Measurements from ENCODE around the gene PRADC1. TPM values are rescaled to one million over a fixed set of nuclear protein-coding genes. Genes with fewer than 3 reads are reported as not detected.

Gene PRADC1
- total RNA-seq, 2 donors from 2014 or later: 11.7 to 21.4 TPM

DNA sequence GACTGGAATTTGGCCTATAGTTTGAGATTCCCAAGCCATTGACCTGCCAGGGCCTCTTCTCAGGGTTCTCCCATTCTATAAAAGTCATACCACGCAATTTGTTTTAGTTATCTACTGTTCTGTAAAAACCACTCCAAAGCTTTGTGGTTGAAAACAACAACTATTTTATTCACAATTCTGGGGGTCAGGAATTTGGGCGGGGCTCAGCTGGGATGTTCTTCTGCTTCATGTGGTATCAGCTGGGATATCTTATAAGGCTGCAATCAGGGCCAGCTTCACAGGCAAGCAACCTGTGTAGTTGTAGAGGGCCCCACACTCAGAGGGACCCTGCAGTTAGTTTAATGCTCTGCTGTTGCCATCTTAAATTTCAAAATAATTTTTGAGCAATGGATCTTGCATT, 47.1 kb downstream of the PRADC1 start:
- no peak overlapping the region for H3K4me3 ChIP-seq
- no peak for ATAC-seq
- H3K36me3 ChIP-seq (replicated peaks in 1 of 2; ENCODE audit: insufficient read depth in 1 of 2, low read depth in 2 of 2): no peaks in the 10 kb centered on the region
- TF ChIP-seq POLR2A (IDR thresholded peaks at IDR 0.05): no peak
- TF ChIP-seq, protein P1, sequence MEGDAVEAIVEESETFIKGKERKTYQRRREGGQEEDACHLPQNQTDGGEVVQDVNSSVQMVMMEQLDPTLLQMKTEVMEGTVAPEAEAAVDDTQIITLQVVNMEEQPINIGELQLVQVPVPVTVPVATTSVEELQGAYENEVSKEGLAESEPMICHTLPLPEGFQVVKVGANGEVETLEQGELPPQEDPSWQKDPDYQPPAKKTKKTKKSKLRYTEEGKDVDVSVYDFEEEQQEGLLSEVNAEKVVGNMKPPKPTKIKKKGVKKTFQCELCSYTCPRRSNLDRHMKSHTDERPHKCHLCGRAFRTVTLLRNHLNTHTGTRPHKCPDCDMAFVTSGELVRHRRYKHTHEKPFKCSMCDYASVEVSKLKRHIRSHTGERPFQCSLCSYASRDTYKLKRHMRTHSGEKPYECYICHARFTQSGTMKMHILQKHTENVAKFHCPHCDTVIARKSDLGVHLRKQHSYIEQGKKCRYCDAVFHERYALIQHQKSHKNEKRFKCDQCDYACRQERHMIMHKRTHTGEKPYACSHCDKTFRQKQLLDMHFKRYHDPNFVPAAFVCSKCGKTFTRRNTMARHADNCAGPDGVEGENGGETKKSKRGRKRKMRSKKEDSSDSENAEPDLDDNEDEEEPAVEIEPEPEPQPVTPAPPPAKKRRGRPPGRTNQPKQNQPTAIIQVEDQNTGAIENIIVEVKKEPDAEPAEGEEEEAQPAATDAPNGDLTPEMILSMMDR (IDR thresholded peaks at IDR 0.05): no peak
- H3K9me3 ChIP-seq: no peaks in the 10 kb centered on the region
- 82 to 84% methylated on average over 2 of the region's 2 CpGs for WGBS, 2 donors
- H3K27ac ChIP-seq: no peak overlapping the region
- H3K4me1 ChIP-seq: no peaks in the 10 kb centered on the region
- intact Hi-C loops (cut with DNase I): no loop called here
- DNase-seq: no peak
- H3K27me3 ChIP-seq: no peaks in the 10 kb centered on the region

Other genes with a start within 250 kb of the PRADC1 start
- gene SFXN5, start 161.5 kb downstream of the PRADC1 start, total RNA-seq: 1 to 10 TPM; 4.3 to 5.4 TPM
- gene RAB11FIP5, start 120.3 kb downstream of the PRADC1 start, total RNA-seq: 10 to 100 TPM; 19.2 to 39.6 TPM
- gene NOTO, start 30.7 kb downstream of the PRADC1 start, total RNA-seq: not detected
- gene SMYD5, start 19.0 kb downstream of the PRADC1 start, total RNA-seq: 10 to 100 TPM; 10.1 to 19.4 TPM
- 10 to 100 TPM; 88.7 to 92.3 TPM for gene CCT7, start 1.1 kb upstream of the PRADC1 start, total RNA-seq
- gene FBXO41, start 51.2 kb upstream of the PRADC1 start, total RNA-seq: 10 to 100 TPM in 1 of 2 donors, 1 to 10 TPM in 1; 4.3 to 11.2 TPM
- gene EGR4, start 60.3 kb upstream of the PRADC1 start, total RNA-seq: not detected
- gene ALMS1, start 152.6 kb upstream of the PRADC1 start, total RNA-seq: 10 to 100 TPM; 34.2 to 44.5 TPM

Data from body of pancreas (tissue), 4 donors.